ENCODE measurements around the gene MYT1.

The MYT1 gene

GRCh38 chr20:64191002-64191401 lies 26.8 kb downstream of the MYT1 start:
- no peak for TF ChIP-seq ZFX (IDR thresholded peaks at IDR 0.05)
- no peak for TF ChIP-seq CTCF (conservative IDR thresholded peaks at IDR 0.05)
- H3K27ac ChIP-seq, result no peak overlapping the region

- TF ChIP-seq CTCF (conservative IDR thresholded peaks at IDR 0.05), result no peak
- no peak for TF ChIP-seq ZFX (IDR thresholded peaks at IDR 0.05)
- no peak overlapping the region for H3K27ac ChIP-seq
Observed at GRCh38 chr20:64192406-64192805, 28.2 kb downstream of the MYT1 start.

- H3K27ac ChIP-seq, result no peak overlapping the region
- TF ChIP-seq CTCF (conservative IDR thresholded peaks at IDR 0.05) (no peak), ZFX (IDR thresholded peaks at IDR 0.05) (no peak)
Observed at GRCh38 chr20:64193058-64193457, 28.8 kb downstream of the MYT1 start.

- no peak for TF ChIP-seq ZFX (IDR thresholded peaks at IDR 0.05)
- no peak overlapping the region for H3K27ac ChIP-seq
Observed at GRCh38 chr20:64194269-64194668, 30.0 kb downstream of the MYT1 start.

GRCh38 chr20:64196309-64196708 lies 32.1 kb downstream of the MYT1 start:
- no peak for TF ChIP-seq ZFX (IDR thresholded peaks at IDR 0.05)
- TF ChIP-seq CTCF (conservative IDR thresholded peaks at IDR 0.05), result no peak

GRCh38 chr20:64196847-64197306 lies 32.6 kb downstream of the MYT1 start:
- H3K27ac ChIP-seq, result no peak overlapping the region
- TF ChIP-seq ZFX (IDR thresholded peaks at IDR 0.05) (no peak), CTCF (conservative IDR thresholded peaks at IDR 0.05) (no peak)

More at GRCh38 chr20:64196309-64196708, 32.1 kb downstream of the MYT1 start:
- no peak overlapping the region for H3K27ac ChIP-seq

- TF ChIP-seq ZFX (IDR thresholded peaks at IDR 0.05), result no peak
Observed at GRCh38 chr20:64198347-64198746, 34.1 kb downstream of the MYT1 start.

GRCh38 chr20:64199395-64199794 lies 35.1 kb downstream of the MYT1 start:
- H3K27ac ChIP-seq, result no peak overlapping the region
- TF ChIP-seq CTCF (conservative IDR thresholded peaks at IDR 0.05) (no peak), ZFX (IDR thresholded peaks at IDR 0.05) (no peak)

More at GRCh38 chr20:64198347-64198746, 34.1 kb downstream of the MYT1 start:
- no peak overlapping the region for H3K27ac ChIP-seq
